ENCODE results near the gene STK32B.
A peak's percentile ranks its signal among the peaks of the same experiment; 100 is the strongest.

STK32B gene

DNA sequence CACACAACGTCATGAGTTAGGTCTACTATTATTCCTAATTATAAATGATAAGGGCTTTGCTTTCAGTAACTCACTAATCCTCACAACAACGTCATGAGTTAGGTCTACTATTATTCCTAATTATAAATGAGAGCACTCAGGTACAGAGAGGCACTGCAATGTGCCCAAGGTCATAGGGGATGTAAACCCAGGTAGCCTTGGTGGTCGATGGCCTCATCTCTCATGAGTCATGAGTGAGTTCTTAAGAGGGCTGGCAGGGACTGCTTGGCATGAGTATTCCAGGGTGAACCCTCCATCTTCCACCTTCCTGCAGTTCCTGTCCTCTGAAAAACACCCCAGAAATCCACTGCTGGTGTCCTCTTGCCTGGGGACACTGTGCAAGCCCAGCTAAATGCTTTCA is 317.1 kb downstream of the STK32B start:
- DNase-seq: no peak

DNA sequence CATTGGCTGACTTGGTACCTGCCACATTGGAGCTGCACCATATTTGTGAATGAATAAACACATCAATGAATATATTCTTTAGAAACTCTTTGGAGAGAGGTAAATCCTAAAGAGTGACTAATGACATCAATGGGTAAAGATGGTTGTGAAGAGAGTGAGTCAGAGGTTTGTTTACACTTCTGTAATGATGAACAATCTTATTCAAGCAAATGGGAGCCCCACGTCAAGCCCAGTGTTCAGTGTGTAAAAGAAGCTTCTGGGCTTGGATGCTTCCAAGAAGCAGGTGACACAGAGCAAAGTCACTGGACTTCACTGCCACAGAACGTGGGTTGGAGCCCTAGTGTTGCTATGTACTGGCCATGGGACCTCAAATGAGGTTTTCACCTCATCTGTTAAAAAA is 319.0 kb downstream of the STK32B start:
- no peak for DNase-seq

DNA sequence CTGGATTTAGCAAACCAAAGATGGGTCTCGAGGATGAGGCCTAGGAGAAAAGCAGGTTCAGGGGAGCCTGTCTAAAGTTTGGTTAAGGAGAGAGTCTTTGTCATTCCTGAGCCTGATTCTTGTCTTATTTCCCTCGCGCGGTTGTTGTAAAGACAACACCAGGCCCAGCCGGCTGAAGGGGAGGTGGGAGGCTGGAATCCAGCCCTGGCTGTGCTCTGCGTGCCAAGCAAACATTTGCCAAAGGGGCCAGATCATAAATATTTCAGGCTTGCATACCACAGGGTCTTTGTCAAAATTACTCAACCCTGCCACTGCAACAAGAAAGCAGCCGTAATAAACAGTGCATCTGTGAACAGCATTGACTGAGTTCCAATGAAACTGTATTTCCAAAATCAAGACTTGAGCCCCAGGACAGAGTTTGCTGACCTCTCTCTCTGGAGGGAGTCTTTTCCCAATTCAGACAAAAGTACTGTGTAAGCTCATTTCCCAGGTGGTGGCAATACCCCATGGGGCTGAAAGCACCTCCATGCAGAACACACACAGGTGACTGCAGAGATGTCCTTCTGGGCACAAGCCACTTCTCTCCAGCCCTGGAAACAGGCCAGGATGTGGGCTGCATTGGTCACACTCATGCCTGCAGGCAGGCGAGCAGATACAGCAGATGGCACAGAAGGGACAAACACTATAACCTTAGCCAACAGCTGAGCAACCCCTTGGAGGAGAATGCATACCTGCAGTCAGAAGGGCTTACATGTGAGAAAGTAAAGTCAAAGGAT is 320.3 kb downstream of the STK32B start:
- no peak for DNase-seq

DNA sequence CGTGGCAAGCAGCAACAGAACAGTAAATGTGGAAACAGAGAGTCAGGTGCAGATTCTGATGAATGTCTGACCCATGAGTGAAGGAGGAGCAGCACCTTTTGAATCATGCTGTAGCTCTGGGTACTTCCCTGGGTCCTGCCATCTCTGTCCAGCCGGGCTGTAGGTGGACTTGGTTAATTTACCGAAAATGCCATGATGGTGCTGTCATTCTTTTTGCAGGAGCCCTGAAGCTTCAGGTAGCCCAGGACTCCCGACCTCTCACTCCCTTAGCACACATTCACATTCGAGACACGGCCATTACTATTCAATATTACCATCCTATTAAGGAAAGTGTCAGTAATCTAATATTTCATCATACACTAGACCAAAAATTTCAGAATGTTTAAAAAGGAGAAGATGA is 320.9 kb downstream of the STK32B start:
- DNase-seq: no peak

DNA sequence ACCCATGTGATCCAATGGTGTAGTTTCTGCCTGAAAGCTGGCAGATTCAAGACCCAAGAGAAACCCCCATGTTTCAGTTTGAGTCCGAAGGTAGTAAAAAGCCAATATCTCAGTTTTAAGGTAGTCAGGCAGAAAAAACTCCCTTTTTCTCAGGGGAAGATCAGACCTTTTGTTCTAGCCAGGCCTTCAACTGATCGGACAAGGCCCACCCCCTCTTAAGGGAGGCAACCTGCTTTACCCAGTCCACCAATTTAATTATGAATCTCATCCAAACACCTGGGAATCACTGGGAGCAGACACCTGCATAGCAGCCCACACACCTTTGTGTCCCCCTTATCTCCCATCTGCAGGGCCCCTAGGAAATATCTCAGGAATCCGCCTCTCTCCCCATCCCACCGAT is 322.0 kb downstream of the STK32B start:
- DNase-seq: no peak

DNA sequence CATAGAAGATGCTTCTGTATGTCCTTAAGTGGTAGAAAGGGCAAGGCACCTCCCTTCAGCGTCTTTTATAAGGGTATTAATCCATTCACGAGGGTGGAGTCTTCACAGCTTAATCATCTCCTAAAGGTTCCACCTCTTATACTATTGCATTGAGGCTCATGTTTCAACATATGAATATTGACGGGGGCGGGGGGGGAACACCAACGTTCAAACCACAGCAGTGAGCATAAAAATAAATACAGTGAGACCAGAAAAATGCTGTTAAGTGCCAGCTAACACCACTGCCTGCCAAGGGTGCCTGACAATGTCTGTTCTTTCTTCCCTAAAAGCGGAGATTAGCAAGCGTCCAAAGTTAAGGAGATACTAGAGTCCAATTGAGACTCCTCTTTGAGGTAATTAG is 323.3 kb downstream of the STK32B start:
- DNase-seq: no peak

DNA sequence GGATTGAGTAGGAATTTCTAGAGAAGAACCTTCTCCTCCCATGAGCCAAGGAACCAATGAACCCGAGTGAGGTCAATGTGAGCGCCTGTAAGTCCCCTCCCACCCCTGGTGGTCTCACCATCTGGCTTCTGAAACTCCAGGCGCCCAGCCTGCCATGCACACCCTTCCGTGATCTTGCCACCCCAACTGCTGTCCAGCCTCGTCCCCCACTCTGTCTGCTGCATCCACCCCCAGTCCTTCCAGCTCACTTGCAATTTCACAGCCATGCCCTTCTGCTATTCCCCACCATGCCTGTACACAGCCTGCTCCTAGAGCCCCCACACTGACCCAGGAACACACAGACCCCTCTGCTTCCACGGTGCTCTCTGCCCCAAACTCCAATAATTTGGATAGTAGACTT is 323.7 kb downstream of the STK32B start:
- no peak for DNase-seq

DNA sequence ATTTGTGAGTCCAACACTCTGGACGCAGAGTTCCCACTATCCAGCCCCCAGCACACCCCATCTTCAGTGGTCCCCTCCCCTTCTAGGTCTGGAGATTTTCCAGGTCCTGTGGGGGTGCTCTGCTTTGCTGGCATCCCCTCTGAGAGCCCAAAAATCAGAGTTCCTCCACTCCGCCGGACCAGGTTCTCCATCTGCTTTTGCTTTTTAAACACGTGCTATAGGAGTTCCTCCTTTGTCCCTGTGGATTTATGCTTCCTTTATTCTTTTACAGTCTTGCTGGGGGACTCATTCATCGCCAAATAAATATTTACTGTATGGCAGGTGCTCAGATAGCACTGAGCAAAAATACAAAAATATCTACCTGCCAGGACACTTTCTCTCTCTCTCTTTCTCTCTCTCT is 324.7 kb downstream of the STK32B start:
- no peak for DNase-seq

DNA sequence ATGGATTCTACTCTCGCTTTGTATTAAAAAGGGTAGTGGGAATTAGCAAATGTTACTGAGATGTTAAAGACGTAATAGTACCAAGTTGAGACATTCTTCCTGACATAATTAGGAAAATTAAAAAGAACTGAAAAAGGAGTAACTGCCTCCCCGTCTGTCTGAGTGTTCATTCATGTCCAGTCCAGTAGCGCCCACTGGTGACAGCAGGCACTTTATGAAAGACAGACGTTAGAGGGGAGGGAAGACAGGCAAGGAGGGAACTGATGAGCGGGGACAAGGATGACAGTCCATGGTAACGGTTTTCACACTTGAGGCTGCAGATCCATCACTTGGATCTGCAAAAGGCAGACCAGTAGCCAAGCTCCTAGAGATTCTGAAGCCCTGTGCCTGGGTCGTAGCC is 326.7 kb downstream of the STK32B start:
- no peak for DNase-seq

DNA sequence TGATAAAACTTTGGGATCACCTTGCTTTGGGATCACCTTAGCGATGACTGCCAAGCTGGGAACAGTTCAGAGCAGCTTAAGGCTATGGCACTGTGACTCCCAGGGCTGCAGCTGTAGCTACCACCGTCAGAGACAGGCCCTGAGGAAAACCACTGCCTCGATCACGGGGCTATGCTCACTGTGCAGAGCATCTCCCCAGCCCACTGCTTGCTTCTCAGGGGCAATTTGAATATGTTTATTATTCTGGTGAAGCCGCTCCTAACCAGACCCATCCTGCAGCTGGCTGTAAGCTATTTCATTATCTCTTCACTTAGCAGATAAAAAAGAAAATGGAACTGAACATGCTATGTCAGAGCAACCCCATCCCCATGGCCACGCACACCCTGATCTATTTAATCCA is 328.6 kb downstream of the STK32B start:
- DNase-seq: no peak

DNA sequence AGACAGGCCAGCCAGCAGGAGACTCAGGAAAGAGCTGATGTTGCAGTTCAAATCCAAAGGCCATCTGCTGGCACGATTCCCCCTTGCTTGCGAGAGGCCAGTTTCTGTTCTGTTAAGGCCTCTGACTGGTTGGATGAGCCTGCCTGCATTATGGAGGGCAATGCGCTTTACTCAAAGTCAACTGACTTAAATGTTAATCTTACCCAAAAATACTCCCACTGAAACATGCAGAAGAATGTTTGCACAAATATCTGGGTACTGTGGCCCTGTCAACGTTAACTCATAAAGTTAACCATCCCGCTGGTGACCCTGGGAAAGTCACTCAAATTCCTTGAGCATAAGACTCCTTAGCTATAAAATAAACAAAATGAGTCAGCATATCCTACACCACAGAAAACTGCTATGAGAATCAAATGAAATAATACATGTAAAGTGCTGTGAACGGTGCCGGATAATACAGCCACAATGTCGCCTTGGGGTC is 330.7 kb downstream of the STK32B start:
- no peak for DNase-seq

DNA sequence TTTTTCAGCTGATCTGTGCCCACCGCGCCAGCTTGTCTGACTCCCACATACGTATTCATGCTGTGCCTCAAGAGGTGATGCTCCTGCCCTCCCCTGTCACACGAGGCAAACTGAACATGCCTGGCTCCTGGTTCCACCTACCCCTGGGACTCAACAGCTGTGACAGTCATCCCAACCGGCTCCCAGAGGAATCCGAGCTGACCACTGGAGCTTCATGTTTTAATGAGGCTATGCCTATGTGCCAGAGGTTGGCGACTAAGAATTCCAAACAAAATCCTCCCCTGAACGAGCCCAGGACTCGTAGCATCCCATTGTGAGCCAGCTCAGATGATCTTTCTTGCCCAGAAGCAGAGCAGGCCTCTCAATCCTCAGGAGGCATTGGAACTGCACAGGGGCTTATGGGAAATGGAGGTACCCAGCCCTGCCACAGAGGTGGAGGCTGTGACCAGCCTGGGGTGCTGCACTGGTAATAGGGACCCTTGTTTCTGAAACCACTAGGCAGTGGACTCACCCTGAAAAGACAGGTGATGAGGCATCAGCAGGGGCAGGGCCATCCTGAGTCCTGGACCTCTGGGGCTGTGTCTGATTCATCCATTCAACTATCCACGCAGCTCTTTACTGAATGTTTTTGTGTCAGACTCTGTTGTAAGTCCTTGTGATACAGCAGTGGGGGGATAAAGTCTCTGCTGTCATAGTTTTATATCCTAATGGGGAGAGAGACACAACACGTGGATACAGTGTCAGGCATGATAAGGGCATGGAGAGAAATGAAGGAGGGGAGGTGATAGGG is 332.1 kb downstream of the STK32B start:
- no peak for DNase-seq

DNA sequence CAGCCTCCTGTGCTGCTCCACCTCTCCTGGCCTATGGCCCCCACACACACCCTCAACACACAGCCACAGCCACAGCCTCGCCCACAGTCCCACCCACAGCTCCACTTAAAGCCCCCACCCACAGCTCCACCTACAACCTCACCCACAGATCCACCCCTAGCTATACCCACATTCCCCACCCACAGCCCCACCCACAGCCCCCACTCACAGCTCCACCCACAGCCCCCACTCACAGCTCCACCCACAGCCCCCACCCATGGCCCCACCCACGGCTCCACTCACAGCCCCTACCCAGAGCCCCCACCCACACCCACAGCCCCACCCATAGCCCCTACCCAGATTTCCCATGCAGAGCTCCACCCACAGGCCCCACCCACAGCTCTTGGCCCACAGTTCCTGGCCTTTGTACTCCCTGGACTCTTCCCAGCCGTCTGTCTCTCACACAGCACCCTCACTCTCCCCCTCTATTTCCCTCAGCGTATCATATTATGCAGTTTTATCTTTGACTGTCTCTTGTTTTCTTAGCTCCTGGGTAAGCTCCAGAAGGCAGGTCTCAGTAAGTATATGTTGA is 334.5 kb downstream of the STK32B start:
- DNase-seq: no peak

DNA sequence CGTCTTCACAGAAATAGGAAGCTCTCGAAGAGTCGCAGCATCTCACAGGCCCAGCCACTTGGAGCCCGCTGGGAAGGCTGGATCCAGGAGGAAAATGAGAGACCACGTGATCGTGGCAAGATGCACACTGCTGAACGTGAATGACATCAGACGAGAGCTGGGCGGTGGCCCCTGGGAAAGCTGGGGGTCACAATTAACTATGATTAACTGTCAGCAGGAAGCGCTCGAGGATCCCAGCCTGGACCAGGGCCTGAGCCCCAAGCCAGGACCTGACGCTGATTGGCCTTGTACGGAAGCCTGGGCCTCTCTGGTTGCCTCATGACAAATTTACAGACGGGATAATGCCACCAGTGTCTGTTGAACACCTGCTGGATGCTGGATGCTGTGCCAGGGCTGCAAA is 335.6 kb downstream of the STK32B start:
- DNase-seq: no peak

DNA sequence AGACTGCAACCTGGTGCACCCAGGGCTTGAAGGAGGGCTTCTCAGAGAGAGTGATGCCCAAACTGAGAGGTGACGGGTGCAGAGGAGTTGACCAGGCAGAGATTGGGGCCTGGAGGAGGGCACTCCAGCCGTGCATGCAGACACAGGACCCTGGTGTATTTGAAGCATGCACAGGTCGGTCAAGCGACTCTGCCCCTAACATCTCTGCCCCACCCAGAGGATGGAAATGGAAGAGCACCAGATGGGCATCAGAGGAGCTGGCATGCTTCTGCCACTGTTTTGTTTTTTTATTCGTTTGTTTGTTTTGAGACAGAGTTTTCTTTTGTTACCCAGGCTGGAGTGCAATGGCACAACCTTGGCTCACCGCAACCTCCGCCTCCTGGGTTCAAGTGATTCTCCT is 336.2 kb downstream of the STK32B start:
- no peak for DNase-seq

DNA sequence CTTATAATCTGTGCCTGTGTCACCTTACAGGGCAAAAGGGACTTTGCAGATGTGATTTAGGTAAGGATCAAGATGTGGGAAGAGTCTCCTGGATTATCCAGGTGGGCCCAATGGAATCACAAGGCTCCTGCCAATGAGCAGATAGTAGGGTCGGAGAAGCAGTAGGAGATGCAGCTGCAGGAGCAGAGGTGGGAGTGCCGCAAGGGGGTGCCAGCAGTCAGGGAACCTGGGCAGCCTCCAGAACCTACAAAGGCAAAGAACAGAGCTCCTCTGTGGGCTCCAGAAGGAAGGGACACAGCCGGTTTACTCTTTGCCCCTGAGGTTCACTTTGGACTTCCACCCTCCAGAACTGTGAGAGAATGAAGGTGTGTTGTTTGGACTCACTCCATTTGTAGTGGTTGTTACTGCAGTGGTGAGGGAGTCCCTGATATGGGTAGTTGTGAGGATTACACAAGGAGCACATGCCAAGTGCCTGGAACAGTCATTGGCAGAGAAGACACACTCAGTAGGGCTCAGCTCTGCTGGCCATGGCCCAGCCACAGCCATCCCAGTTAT is 338.6 kb downstream of the STK32B start:
- no peak for DNase-seq

DNA sequence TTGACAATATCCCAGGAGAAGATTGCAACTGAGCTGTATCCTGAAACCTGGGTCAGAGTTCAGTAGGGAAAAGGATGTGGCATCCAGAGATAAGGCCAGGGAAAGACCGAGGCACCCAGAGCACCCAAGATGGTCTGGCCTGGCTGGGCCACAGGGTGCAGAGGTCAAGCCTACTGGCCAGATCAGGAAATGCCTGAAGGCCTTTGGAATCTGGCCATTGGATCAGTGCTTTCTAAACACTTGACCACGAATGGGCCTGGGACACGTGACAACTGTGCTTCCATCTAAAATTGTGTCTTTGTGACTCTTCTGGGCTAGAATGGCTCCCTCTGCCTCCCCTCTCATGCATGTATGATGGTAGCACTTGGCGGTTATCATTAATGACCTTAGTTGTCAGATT is 340.2 kb downstream of the STK32B start:
- DNase-seq: no peak

DNA sequence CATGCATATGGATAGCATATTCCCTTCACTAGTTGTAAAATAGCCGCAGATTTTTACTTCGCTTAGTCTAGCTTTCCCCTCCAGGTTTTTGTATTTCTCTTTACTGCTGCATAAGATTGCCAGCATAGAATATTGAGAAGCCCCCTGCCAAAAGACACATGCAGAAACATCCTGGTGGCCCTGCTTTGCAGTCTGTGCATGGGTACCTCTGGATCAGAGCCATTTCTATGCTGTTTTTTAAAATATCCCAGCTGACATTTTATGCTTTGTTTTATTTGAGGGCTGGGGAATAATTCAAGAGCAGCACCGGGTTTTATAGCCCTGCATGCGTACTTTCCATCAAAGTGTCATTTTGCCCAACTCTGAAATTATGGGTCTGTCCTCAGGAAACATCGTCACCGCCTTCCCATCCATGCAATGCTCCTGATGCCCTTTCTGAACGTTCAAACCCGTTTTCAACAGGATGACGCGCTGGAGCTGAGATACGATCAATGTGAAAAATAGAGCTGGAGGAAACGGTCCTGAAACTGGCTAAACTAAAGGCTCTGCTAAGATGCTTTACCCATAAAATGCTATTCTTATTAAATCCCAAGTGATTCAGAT is 342.7 kb downstream of the STK32B start:
- DNase-seq: no peak

DNA sequence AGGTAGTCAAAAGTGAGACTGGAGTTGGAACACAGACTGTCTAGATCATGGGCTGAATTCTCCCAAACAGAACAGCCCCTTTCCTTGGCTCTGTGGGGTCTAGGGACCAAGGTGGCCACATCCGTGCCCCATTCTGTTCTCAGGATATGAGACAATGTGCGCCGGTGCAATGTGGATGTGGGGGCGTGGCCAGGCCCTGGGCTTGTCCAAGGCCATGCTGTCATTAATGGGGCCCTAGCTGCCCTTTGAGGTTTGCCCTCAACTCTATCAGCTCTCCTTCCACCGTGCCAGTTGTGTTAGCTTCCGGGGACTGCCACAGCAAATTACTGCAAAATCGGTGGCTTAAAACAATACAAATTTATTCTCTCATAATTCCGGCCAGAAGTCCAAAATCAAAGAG is 344.5 kb downstream of the STK32B start:
- DNase-seq: no peak

DNA sequence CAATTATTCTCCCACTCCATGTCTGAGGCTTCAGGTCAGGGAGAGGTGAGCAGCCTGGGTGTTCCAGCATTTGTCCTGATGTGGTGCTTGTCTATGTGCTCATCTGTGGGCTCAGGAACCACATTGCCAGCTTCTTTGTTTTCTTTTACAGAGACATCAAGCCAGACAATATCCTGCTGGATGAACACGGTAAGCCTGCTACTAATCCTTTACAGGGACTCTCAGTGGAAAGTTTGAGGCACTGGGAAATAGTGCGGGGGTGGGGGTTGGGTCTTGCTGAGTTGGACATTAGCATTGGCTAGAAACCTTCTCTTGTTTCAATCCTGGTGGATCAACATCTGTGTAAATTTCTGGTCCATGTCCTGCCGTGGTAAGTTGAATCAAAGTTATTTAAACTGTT is 346.8 kb downstream of the STK32B start:
- DNase-seq: no peak

DNA sequence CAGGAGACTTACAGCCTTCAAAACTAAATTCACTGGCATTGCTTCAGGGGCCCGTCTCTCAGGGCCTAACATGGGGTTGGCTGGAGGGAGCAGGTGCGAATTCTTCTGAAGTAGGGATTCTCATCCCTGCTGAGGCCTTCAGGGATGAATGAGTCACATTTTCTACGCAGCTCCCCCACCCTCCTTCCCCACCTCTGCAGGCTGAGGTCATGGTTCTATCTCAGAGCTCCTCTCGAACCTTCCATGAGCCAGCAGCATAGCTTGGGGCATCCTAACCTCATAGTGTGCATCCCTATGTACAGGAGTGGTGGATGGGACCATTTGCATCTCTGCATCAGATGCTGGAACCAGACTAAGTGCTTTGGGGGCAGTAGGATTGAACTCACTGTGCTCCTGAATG is 347.8 kb downstream of the STK32B start:
- no peak for DNase-seq

DNA sequence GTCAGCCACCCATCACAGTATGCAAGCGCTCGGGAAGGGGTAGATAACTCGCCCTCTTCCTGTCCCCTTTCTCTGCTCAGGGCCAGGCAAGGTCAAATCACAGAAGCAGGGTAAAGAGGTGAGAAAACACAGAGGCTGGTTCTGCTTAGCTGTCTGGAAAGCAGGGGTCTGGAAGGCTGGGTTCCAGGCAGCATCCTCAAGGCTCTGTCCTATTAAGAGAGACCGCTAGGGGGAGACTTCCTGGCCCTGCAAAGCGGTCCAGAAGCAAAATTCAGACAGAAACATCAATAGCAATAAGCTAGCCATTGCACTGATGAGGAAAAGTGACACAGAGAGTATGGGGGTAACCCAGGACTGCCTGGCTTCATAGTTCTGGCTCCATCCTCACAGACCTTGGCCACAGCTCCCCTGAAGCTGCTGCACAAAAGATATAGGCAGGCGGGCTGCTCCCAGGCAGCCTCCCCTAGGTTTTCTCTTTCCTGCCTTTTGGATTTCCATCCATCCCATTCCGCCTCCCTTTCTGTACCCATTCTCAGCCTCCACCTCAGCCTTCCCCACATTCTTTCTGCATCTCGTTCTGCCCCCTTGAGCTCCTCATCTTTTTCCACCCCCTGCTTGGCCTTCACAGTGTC is 348.6 kb downstream of the STK32B start:
- DNase-seq: peak in 1 of 2 donors; percentile 3

Measured in inflammatory macrophage treated with lipopolysaccharide for 1 hour (primary cell).